Left ventricle myocardium inferior (tissue), 1 donor: ENCODE results near the gene LY6G5C. TPM values are rescaled to one million over a fixed set of nuclear protein-coding genes. Genes with fewer than 3 reads are reported as not detected.

Experiments used
- DNase-seq: peaks from one replicate; pipeline ENCODE4 v3.0.0-alpha.2; 2020
- H3K27ac ChIP-seq: fragments of 200-600 bp; replicated peaks from 2 replicates; pipeline ENCODE4 v1.8.0; 2021
- H3K27me3 ChIP-seq: fragments of 200-600 bp; 2 replicates; pipeline ENCODE4 v1.8.0; 2021; ENCODE audit warnings: low read depth
- H3K36me3 ChIP-seq: fragments of 200-600 bp; 2 replicates; pipeline ENCODE4 v1.8.0; 2021
- H3K4me1 ChIP-seq: fragments of 200-600 bp; 2 replicates; pipeline ENCODE4 v1.8.0; 2021
- H3K4me3 ChIP-seq: fragments of 200-600 bp; 2 replicates; pipeline ENCODE4 v1.8.0; 2021; ENCODE audit warnings: mild to moderate bottlenecking, moderate library complexity
- H3K9me3 ChIP-seq: fragments of 200-600 bp; replicated peaks from 2 replicates; pipeline ENCODE4 v1.8.0; 2021
- CTCF ChIP-seq: fragments of 200-600 bp; IDR thresholded peaks from 2 replicates; pipeline ENCODE4 v1.8.0; 2021; ENCODE audit warnings: antibody characterized with exemption, mild to moderate bottlenecking, borderline replicate concordance
- intact Hi-C: fragments of 100-400 bp; cut with micrococcal nuclease; formaldehyde crosslinking; loops from one replicate; pipeline ENCODE4 v1.11.0; 2022
- total RNA-seq: library from RNA; stranded (reverse); fragmentation: NEBNext Ultra II Directional; extraction: Animal tissue kit (Norgen Biotek cat#: 25700); gene quantifications from one replicate; pipeline ENCODE4 v1.2.1, GENCODE V29; 2021
- donor health status: DM: no; HTN: yes; CAD: no; lungs with severe emphysema.

Gene LY6G5C
- total RNA-seq, 1 donor from 2014 or later, result 1.5 TPM

- Histone ChIP-seq H3K36me3 (no peaks in the 10 kb centered on the region), H3K4me3 (no peak within 1 kb of the TSS), H3K9me3 (no peaks in the 10 kb centered on the region), H3K27ac (no peak within 1 kb of the TSS), H3K4me1 (peaks cover 21% of the 10 kb centered on the region), H3K27me3 (peaks cover 9% of the 10 kb centered on the region)
- no peak for TF ChIP-seq CTCF
- intact Hi-C loops, result no loop called here
- DNase-seq, result no peak
Measured at GRCh38 chr6:31706599-31706998, 25.7 kb upstream of the LY6G5C start, which contains the start of gene LY6G6F. Gene LY6G6F, plus strand, starts transcription at chr6:31706866. Its CDS starts 41 bp downstream, at chr6:31706907.

DNA sequence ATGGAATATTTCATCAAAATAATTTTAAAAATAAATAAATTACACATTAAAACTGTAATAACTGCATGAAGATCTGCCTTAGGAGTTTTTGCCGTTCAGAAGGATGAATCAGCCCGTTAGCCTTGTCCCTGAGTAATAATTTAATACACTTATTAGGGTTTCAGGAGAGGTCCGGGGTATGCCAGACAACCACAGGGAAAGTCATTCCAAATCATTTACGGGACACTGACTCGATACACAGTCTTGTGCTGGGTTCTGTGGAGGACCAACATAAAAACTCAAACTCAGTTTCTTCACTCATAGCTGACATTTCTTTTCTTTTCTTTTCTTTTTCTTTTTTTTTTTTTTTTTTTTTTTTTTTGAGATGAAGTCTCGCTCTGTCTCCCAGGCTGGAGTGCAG is 25.1 kb upstream of the LY6G5C start:
- Histone ChIP-seq H3K36me3 (no peaks in the 10 kb centered on the region), H3K9me3 (no peaks in the 10 kb centered on the region), H3K4me1 (peaks cover 28% of the 10 kb centered on the region), H3K27ac (no peak overlapping the region), H3K27me3 (peaks cover 6% of the 10 kb centered on the region), H3K4me3 (no peak overlapping the region)
- TF ChIP-seq CTCF, result no peak
- intact Hi-C loops, result no loop called here
- DNase-seq, result no peak

DNA sequence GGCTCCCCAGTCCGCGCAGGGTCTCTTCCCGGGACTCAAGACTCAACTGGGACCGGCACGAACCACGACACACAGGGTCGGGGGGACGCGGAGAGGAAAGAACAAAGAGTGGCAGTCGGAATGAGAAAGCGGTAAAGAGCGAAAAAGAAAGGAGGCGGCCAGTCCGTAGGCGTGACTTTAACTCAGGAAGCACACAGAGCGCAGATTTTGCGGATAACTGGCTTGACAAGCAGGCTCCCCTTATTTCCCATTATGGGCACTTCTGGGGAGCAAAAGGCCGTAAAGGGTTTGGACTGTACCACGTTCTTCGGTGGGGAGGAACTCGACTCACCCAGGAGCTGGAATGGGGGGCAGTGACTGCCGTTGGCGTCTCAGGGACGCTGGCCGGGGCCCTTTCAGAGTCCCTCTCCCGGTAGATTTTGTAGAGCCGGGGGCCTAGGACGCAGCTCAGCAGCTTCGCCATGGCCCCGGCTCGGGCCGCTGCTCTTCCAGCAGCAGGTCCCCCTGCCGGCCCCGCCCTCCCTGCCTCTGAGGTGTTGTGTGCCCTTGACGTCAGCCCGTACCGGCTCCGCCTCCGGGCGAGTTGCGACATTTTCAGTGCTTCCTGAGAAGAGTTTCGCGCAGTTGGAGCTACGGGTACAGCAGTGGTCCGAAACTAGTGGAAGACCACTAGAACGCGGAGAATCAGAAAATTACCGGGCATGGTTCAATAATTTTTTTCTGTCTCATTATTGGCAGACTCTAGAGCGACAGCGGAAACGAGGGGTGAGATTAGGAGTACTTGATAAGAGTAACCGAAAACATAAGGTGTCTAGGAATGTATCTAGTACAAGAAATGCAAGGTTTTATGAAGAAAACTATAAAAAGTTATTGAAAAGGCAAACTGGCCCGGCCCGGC is 22.2 kb upstream of the LY6G5C start, which contains the start of gene ABHD16A:
Gene ABHD16A (minus strand): TSS at position 506 of the 898 bp plus-strand sequence. CDS start 43 bp downstream, at position 463.
- peak; percentile 24 for TF ChIP-seq CTCF
- Histone ChIP-seq H3K4me1 (peaks cover 43% of the 10 kb centered on the region), H3K27me3 (no peaks in the 10 kb centered on the region), H3K4me3 (peak within 1 kb of the TSS; percentile 90), H3K36me3 (peaks cover 19% of the 10 kb centered on the region), H3K27ac (peak within 1 kb of the TSS; percentile 99), H3K9me3 (no peaks in the 10 kb centered on the region)
- DNase-seq, result peak; percentile 99
- intact Hi-C loops, result no loop called here

DNA sequence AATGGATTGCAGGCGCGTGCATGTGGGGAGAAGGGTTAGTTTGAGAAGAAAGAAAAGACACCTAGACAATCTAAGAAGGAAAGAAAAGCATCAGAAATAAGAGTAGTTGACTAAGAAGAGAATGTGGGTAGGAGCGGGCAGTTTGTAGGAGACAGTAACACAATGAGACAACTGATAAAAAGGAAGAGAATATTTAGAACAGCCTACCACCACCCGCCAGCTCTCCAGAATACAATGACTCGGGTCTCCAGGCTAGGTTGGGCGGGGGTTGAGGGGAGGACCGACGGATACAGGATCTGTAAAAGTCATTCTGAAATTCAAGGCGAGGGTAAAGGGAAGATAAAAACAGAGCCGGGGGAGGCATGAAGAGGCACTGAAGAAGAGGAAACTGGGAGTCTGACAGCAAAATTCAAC is 21.5 kb upstream of the LY6G5C start:
- peaks cover 20% of the 10 kb centered on the region for H3K36me3 ChIP-seq
- no peak for TF ChIP-seq CTCF
- no peaks in the 10 kb centered on the region for H3K9me3 ChIP-seq
- intact Hi-C loops, result no loop called here
- H3K27me3 ChIP-seq, result no peaks in the 10 kb centered on the region
- peaks cover 43% of the 10 kb centered on the region for H3K4me1 ChIP-seq
- peak overlapping the region; percentile 90 for H3K4me3 ChIP-seq
- peak overlapping the region; percentile 99 for H3K27ac ChIP-seq
- no peak for DNase-seq

DNA sequence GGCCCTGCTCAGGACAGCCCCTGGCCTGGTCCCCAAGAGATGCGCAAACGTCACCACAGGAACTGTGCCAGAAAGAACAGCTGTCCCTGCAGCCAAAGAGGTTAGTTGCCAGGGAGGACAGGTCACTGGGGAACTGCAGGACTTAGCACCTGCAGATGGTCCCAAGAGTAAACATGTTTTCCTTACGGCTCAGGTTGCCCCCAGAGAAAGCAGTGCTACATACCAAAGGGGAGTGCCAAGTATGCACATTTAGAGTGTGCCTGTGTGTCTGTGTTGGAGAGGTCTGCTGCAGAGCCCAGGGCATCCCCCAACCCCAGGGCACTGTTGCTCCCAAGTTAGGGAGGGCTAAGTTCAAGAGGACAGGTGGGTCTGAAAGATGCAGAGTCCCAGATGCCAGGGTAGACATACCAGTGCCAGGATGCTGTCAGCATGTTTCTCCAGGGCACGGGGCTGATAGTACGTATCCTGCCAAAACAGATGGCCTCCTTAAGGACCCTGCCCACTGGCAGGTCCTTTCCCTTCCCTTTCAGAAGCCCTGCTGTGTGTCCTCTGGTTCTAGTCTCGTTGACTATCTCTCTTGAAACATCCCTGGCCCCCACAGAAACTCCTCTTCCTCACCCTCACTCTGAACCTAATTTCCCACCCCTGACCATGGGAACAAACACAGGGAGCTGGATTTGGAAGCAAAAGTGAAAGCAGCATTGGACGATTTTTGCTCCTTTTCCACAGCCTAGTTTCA is 21.0 kb upstream of the LY6G5C start:
- Histone ChIP-seq H3K4me1 (peaks cover 43% of the 10 kb centered on the region), H3K4me3 (peak overlapping the region; percentile 90), H3K9me3 (no peaks in the 10 kb centered on the region), H3K27me3 (no peaks in the 10 kb centered on the region), H3K27ac (peak overlapping the region; percentile 99), H3K36me3 (peaks cover 26% of the 10 kb centered on the region)
- intact Hi-C loops, result no loop called here
- no peak for TF ChIP-seq CTCF
- peak; percentile 57 for DNase-seq
